Measurements from ENCODE around the gene VPS41.

- TF ChIP-seq CTCF (IDR thresholded peaks at IDR 0.05) (no peak), POLR2A (IDR thresholded peaks at IDR 0.05) (no peak)
These were observed 18.8 kb upstream of the VPS41 start for GRCh38 chr7:38927751-38928150.
